Measurements from ENCODE around the gene RPH3AL.

RPH3AL gene

GRCh38 chr17:297758-298157 is 54.8 kb downstream of the RPH3AL start:
- peaks cover 7% of the 10 kb centered on the region for H3K36me3 ChIP-seq
- TF ChIP-seq CTCF (IDR thresholded peaks at IDR 0.05; ENCODE audit: low read depth, low read length), result no peak
- DNase-seq, result no peak
- no peaks in the 10 kb centered on the region for H3K27me3 ChIP-seq (ENCODE audit: insufficient read depth, low read depth, severe bottlenecking)
- H3K4me3 ChIP-seq (ENCODE audit: low read depth, low read length), result no peak overlapping the region
- H3K9me3 ChIP-seq (ENCODE audit: severe bottlenecking), result no peaks in the 10 kb centered on the region
- H3K27ac ChIP-seq, result no peak overlapping the region

- Histone ChIP-seq H3K36me3 (peaks cover 6% of the 10 kb centered on the region), H3K4me3 (ENCODE audit: low read depth, low read length) (no peak overlapping the region), H3K27me3 (ENCODE audit: insufficient read depth, low read depth, severe bottlenecking) (no peaks in the 10 kb centered on the region), H3K9me3 (ENCODE audit: severe bottlenecking) (no peaks in the 10 kb centered on the region), H3K27ac (no peak overlapping the region)
- no peak for TF ChIP-seq CTCF (IDR thresholded peaks at IDR 0.05; ENCODE audit: low read depth, low read length)
- DNase-seq, result no peak
These were observed 55.5 kb downstream of the RPH3AL start for GRCh38 chr17:296906-297690.

GRCh38 chr17:296379-296778 is 56.2 kb downstream of the RPH3AL start:
- DNase-seq, result no peak
- no peaks in the 10 kb centered on the region for H3K27me3 ChIP-seq (ENCODE audit: insufficient read depth, low read depth, severe bottlenecking)
- H3K27ac ChIP-seq, result no peak overlapping the region
- TF ChIP-seq CTCF (IDR thresholded peaks at IDR 0.05; ENCODE audit: low read depth, low read length), result no peak
- no peaks in the 10 kb centered on the region; the same call in 1 of the 2 replicates for H3K36me3 ChIP-seq
- H3K4me3 ChIP-seq (ENCODE audit: low read depth, low read length), result no peak overlapping the region
- no peaks in the 10 kb centered on the region for H3K9me3 ChIP-seq (ENCODE audit: severe bottlenecking)

- Histone ChIP-seq H3K27ac (peak overlapping the region; percentile 83), H3K4me3 (ENCODE audit: low read depth, low read length) (no peak overlapping the region), H3K27me3 (ENCODE audit: insufficient read depth, low read depth, severe bottlenecking) (no peaks in the 10 kb centered on the region), H3K36me3 (peaks cover 4% of the 10 kb centered on the region; the same call in 1 of the 2 replicates), H3K9me3 (ENCODE audit: severe bottlenecking) (no peaks in the 10 kb centered on the region)
- TF ChIP-seq CTCF (IDR thresholded peaks at IDR 0.05; ENCODE audit: low read depth, low read length), result no peak
- DNase-seq, result peak; percentile 39
These were observed 59.9 kb downstream of the RPH3AL start for GRCh38 chr17:292531-293382.

- TF ChIP-seq CTCF (IDR thresholded peaks at IDR 0.05; ENCODE audit: low read depth, low read length), result no peak
- Histone ChIP-seq H3K36me3 (peaks cover 4% of the 10 kb centered on the region; the same call in 1 of the 2 replicates), H3K27me3 (ENCODE audit: insufficient read depth, low read depth, severe bottlenecking) (no peaks in the 10 kb centered on the region), H3K9me3 (ENCODE audit: severe bottlenecking) (no peaks in the 10 kb centered on the region), H3K4me3 (ENCODE audit: low read depth, low read length) (no peak overlapping the region), H3K27ac (peak overlapping the region; percentile 83)
- peak; percentile 96 for DNase-seq
These were observed 60.6 kb downstream of the RPH3AL start for GRCh38 chr17:292016-292415.
